GM12878 (cell line): ENCODE results near the gene RPS16. TPM values are rescaled to one million over a fixed set of nuclear protein-coding genes. Genes with fewer than 3 reads are reported as not detected.

Source experiments
- CBX3 ChIP-seq: fragments of 200-600 bp; sonication (generic); IDR thresholded peaks from 2 replicates; pipeline ENCODE4 v1.6.1; 2016; ENCODE audit warnings: low read depth, borderline replicate concordance
- CREB1 ChIP-seq: IDR thresholded peaks from 2 replicates; pipeline ENCODE4 v1.6.1; 2012; ENCODE audit warnings: low read depth, mild to moderate bottlenecking, inconsistent platforms
- EZH2 ChIP-seq: IDR thresholded peaks from 2 replicates; pipeline ENCODE4 v1.6.1; 2012; ENCODE audit warnings: low read depth, mild to moderate bottlenecking, control low read depth, inconsistent platforms, low read length, borderline replicate concordance; ENCODE audit not compliant: control insufficient read depth
- IKZF2 ChIP-seq, 2 experiments: fragments of 450-650 bp; IDR thresholded peaks; 2 replicates each; pipeline ENCODE4 v1.6.1; 2017; ENCODE audit warnings: mild to moderate bottlenecking in 2 of 2, moderate library complexity in 2 of 2
- JUND ChIP-seq: IDR thresholded peaks from 2 replicates; pipeline ENCODE4 v1.6.1; 2012; ENCODE audit warnings: low read depth, mild to moderate bottlenecking, low read length, improper control_type of control experiment, moderate library complexity
- KAT2A ChIP-seq: conservative IDR thresholded peaks from 2 replicates; pipeline ENCODE4 v1.6.1; 2011; ENCODE audit warnings: low read depth, low read length; ENCODE audit not compliant: control insufficient read depth
- PBX3 ChIP-seq: IDR thresholded peaks from 2 replicates; pipeline ENCODE4 v1.6.1; 2011; ENCODE audit warnings: mild to moderate bottlenecking, low read depth, low read length, moderate library complexity; ENCODE audit not compliant: insufficient replicate concordance
- POLR2A ChIP-seq: IDR thresholded peaks from 2 replicates; pipeline ENCODE4 v1.6.1; 2011; ENCODE audit warnings: low read depth, mild to moderate bottlenecking, low read length
- SMAD1 ChIP-seq: fragments of 450-650 bp; IDR thresholded peaks from 2 replicates; pipeline ENCODE4 v1.6.1; 2018; ENCODE audit warnings: mild to moderate bottlenecking, low read depth; ENCODE audit not compliant: partially characterized antibody
- SMARCA5 ChIP-seq: fragments of 450-650 bp; IDR thresholded peaks from 2 replicates; pipeline ENCODE4 v1.6.1; 2017; ENCODE audit warnings: mild to moderate bottlenecking
- SMC3 ChIP-seq: IDR thresholded peaks from 2 replicates; pipeline ENCODE4 v1.6.1; 2011; ENCODE audit warnings: low read length, improper control_type of control experiment, borderline replicate concordance
- STAT3 ChIP-seq: IDR thresholded peaks from 2 replicates; pipeline ENCODE4 v1.6.1; 2011; ENCODE audit warnings: low read depth, low read length, improper control_type of control experiment
- TCF3 ChIP-seq: IDR thresholded peaks from 2 replicates; pipeline ENCODE4 v1.6.1; 2012; ENCODE audit warnings: low read depth, mild to moderate bottlenecking, low read length, borderline replicate concordance; ENCODE audit not compliant: insufficient read depth
- WRNIP1 ChIP-seq: IDR thresholded peaks from 2 replicates; pipeline ENCODE4 v1.6.1; 2011; ENCODE audit warnings: low read depth, low read length, improper control_type of control experiment, borderline replicate concordance
- ZNF207 ChIP-seq: fragments of 450-650 bp; IDR thresholded peaks from 2 replicates; pipeline ENCODE4 v1.6.1; 2014; ENCODE audit warnings: antibody characterized with exemption, mild to moderate bottlenecking, borderline replicate concordance
- ZSCAN29 ChIP-seq: fragments of 450-650 bp; IDR thresholded peaks from 2 replicates; pipeline ENCODE4 v1.6.1; 2017; ENCODE audit warnings: mild to moderate bottlenecking, moderate library complexity
- polyA plus RNA-seq, 11 experiments: library from polyadenylated mRNA; depleted of rRNA in 4 of 11; unstranded in 6 of 11; stranded (reverse) in 5 of 11; fragments of >200 nt; fragmentation: Nextera tagmentation in 4 of 11; fragmentation: Illumina TruSeq in 1 of 11; extraction: Ambion mirVana in 4 of 11; extraction: Trizol in 1 of 11; gene quantifications; 1 replicate in 1 of 11; 2 replicates in 10 of 11; pipeline versions ENCODE4 v1.2.1 to v1.2.3, GENCODE V29; 2011 to 2016; ENCODE audit warnings: inconsistent platforms in 2 of 11, missing spikeins in 2 of 11, low read depth in 1 of 11
- total RNA-seq, 4 experiments: library from RNA; depleted of rRNA in 3 of 4; stranded (reverse); fragments of >200 nt in 3 of 4; fragmentation: Illumina TruSeq in 1 of 4; extraction: Trizol in 1 of 4; gene quantifications; 2 replicates each; pipeline versions ENCODE4 v1.2.1 to v1.2.3, GENCODE V29; 2013 to 2021
- TF ChIP-seq, protein P1 (sequence below): fragments of 450-650 bp; IDR thresholded peaks from 2 replicates; pipeline ENCODE4 v1.6.1; 2017; ENCODE audit warnings: low read depth, mild to moderate bottlenecking, moderate library complexity
- TF ChIP-seq, protein P2 (sequence below): fragments of 450-650 bp; IDR thresholded peaks from 2 replicates; pipeline ENCODE4 v1.6.1; 2016; ENCODE audit warnings: mild to moderate bottlenecking, moderate library complexity, borderline replicate concordance
- TF ChIP-seq, protein P3 (sequence below): fragments of 450-650 bp; formaldehyde crosslinking; IDR thresholded peaks from 2 replicates; pipeline ENCODE4 v1.4.0; 2022; ENCODE audit warnings: mild to moderate bottlenecking, moderate library complexity

The RPS16 gene
- total and polyA plus RNA-seq, 10 of the 15 experiments (the other 5 are each of a cell fraction or from before 2014, with no cell fraction given) = 148 to 4,810 (median 2,343) TPM

- no peak for TF ChIP-seq CBX3
- TF ChIP-seq, protein P1, sequence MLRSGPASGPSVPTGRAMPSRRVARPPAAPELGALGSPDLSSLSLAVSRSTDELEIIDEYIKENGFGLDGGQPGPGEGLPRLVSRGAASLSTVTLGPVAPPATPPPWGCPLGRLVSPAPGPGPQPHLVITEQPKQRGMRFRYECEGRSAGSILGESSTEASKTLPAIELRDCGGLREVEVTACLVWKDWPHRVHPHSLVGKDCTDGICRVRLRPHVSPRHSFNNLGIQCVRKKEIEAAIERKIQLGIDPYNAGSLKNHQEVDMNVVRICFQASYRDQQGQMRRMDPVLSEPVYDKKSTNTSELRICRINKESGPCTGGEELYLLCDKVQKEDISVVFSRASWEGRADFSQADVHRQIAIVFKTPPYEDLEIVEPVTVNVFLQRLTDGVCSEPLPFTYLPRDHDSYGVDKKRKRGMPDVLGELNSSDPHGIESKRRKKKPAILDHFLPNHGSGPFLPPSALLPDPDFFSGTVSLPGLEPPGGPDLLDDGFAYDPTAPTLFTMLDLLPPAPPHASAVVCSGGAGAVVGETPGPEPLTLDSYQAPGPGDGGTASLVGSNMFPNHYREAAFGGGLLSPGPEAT = peak; percentile 17; the same call in 1 of the 2 replicates
- TF ChIP-seq SMAD1 = peak; percentile 73
- TF ChIP-seq IKZF2 (IDR thresholded peaks at IDR 0.05) = 0 out of 4 replicates have a peak, but pooled peaks of 1 of the 2 experiments have one; percentile 60
- no peak for TF ChIP-seq EZH2
- TF ChIP-seq, protein P2, sequence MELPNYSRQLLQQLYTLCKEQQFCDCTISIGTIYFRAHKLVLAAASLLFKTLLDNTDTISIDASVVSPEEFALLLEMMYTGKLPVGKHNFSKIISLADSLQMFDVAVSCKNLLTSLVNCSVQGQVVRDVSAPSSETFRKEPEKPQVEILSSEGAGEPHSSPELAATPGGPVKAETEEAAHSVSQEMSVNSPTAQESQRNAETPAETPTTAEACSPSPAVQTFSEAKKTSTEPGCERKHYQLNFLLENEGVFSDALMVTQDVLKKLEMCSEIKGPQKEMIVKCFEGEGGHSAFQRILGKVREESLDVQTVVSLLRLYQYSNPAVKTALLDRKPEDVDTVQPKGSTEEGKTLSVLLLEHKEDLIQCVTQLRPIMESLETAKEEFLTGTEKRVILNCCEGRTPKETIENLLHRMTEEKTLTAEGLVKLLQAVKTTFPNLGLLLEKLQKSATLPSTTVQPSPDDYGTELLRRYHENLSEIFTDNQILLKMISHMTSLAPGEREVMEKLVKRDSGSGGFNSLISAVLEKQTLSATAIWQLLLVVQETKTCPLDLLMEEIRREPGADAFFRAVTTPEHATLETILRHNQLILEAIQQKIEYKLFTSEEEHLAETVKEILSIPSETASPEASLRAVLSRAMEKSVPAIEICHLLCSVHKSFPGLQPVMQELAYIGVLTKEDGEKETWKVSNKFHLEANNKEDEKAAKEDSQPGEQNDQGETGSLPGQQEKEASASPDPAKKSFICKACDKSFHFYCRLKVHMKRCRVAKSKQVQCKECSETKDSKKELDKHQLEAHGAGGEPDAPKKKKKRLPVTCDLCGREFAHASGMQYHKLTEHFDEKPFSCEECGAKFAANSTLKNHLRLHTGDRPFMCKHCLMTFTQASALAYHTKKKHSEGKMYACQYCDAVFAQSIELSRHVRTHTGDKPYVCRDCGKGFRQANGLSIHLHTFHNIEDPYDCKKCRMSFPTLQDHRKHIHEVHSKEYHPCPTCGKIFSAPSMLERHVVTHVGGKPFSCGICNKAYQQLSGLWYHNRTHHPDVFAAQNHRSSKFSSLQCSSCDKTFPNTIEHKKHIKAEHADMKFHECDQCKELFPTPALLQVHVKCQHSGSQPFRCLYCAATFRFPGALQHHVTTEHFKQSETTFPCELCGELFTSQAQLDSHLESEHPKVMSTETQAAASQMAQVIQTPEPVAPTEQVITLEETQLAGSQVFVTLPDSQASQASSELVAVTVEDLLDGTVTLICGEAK = peak; percentile 66; the same call in 1 of the 2 replicates
- peak; percentile 77 for TF ChIP-seq POLR2A
- no peak for TF ChIP-seq CREB1
- no peak for TF ChIP-seq KAT2A
- TF ChIP-seq JUND = peak; percentile 77
- TF ChIP-seq ZNF207 = no peak
- 0 out of 2 replicates have a peak, but pooled peaks have one; percentile 13 for TF ChIP-seq STAT3
- TF ChIP-seq SMC3 = no peak
- TF ChIP-seq ZSCAN29 = 0 out of 2 replicates have a peak, but pooled peaks have one; percentile 35
- peak; percentile 89; the same call in 1 of the 2 replicates for TF ChIP-seq SMARCA5
- peak; percentile 46; the same call in 1 of the 2 replicates for TF ChIP-seq WRNIP1
- TF ChIP-seq, protein P3, sequence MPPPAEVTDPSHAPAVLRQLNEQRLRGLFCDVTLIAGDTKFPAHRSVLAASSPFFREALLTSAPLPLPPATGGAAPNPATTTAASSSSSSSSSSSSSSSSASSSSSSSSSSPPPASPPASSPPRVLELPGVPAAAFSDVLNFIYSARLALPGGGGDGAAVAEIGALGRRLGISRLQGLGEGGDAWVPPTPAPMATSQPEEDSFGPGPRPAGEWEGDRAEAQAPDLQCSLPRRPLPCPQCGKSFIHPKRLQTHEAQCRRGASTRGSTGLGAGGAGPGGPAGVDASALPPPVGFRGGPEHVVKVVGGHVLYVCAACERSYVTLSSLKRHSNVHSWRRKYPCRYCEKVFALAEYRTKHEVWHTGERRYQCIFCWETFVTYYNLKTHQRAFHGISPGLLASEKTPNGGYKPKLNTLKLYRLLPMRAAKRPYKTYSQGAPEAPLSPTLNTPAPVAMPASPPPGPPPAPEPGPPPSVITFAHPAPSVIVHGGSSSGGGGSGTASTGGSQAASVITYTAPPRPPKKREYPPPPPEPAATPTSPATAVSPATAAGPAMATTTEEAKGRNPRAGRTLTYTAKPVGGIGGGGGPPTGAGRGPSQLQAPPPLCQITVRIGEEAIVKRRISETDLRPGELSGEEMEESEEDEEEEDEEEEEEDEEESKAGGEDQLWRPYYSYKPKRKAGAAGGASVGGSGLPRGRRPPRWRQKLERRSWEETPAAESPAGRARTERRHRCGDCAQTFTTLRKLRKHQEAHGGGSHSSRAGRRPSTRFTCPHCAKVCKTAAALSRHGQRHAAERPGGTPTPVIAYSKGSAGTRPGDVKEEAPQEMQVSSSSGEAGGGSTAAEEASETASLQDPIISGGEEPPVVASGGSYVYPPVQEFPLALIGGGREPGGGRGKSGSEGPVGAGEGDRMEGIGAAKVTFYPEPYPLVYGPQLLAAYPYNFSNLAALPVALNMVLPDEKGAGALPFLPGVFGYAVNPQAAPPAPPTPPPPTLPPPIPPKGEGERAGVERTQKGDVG (CRISPR knock-in tag) = peak; percentile 86; the same call in 1 of the 2 replicates
- TF ChIP-seq PBX3 = peak; percentile 37
- TF ChIP-seq TCF3 = 0 out of 2 replicates have a peak, but pooled peaks have one; percentile 30
These were observed 26.3 kb downstream of the RPS16 start (continued) for GRCh38 chr19:39409208-39410016.
